Trophoblast cell (in vitro differentiated cells and primary cell): ENCODE measurements around the gene HOXD8.

Source experiments
- DNase-seq, 2 donors: peaks; one replicate each; pipeline ENCODE4 v3.0.0-alpha.2; 2016
- H2AFZ ChIP-seq: 2 replicates; pipeline ENCODE4 v1.6.1; 2013; ENCODE audit warnings: low read length, moderate library complexity, mild to moderate bottlenecking; ENCODE audit not compliant: insufficient read depth, poor library complexity
- H2AK5ac ChIP-seq: 2 replicates; pipeline ENCODE4 v1.6.1; 2013; ENCODE audit warnings: mild to moderate bottlenecking, low read length
- H2BK120ac ChIP-seq: 2 replicates; pipeline ENCODE4 v1.6.1; 2013; ENCODE audit warnings: low read length, mild to moderate bottlenecking, moderate library complexity; ENCODE audit not compliant: insufficient read depth, poor library complexity
- H2BK12ac ChIP-seq: 2 replicates; pipeline ENCODE4 v1.6.1; 2013; ENCODE audit warnings: mild to moderate bottlenecking, low read length, moderate library complexity
- H2BK5ac ChIP-seq: 2 replicates; pipeline ENCODE4 v1.6.1; 2013; ENCODE audit warnings: low read length, low read depth, moderate library complexity, mild to moderate bottlenecking; ENCODE audit not compliant: poor library complexity
- H3K14ac ChIP-seq: 2 replicates; pipeline ENCODE4 v1.6.1; 2013; ENCODE audit warnings: mild to moderate bottlenecking, low read length
- H3K18ac ChIP-seq: 2 replicates; pipeline ENCODE4 v1.6.1; 2013; ENCODE audit warnings: mild to moderate bottlenecking, low read length
- H3K23ac ChIP-seq: 2 replicates; pipeline ENCODE4 v1.6.1; 2013; ENCODE audit warnings: low read length
- H3K27ac ChIP-seq: 2 replicates; pipeline ENCODE4 v1.5.1; 2013; ENCODE audit warnings: low read depth, mild to moderate bottlenecking, inconsistent platforms, low read length, moderate library complexity
- H3K27me3 ChIP-seq: 2 replicates; pipeline ENCODE4 v1.6.1; 2013; ENCODE audit warnings: inconsistent platforms, mild to moderate bottlenecking, low read length, moderate library complexity; ENCODE audit not compliant: insufficient read depth
- H3K36me3 ChIP-seq, 2 experiments: 1 replicate in 1 of 2; 2 replicates in 1 of 2; pipeline ENCODE4 v1.6.1; 2013; ENCODE audit warnings: low read length in 2 of 2, mild to moderate bottlenecking in 2 of 2, moderate library complexity in 1 of 2; ENCODE audit not compliant: insufficient read depth in 2 of 2, control insufficient read depth in 1 of 2
- H3K4ac ChIP-seq: 2 replicates; pipeline ENCODE4 v1.6.1; 2013; ENCODE audit warnings: low read depth, mild to moderate bottlenecking, low read length, moderate library complexity
- H3K4me1 ChIP-seq, 2 experiments: 1 replicate in 1 of 2; 2 replicates in 1 of 2; pipeline ENCODE4 v1.6.1; 2013; ENCODE audit warnings: low read length in 2 of 2, mild to moderate bottlenecking in 2 of 2, moderate library complexity in 1 of 2; ENCODE audit not compliant: insufficient read depth in 2 of 2, control insufficient read depth in 1 of 2
- H3K4me2 ChIP-seq: 2 replicates; pipeline ENCODE4 v1.6.1; 2013; ENCODE audit warnings: inconsistent platforms, mild to moderate bottlenecking, low read length, moderate library complexity
- H3K4me3 ChIP-seq: 2 replicates; pipeline ENCODE4 v1.5.1; 2013; ENCODE audit warnings: mild to moderate bottlenecking, low read depth, low read length, inconsistent platforms
- H3K79me1 ChIP-seq: one replicate; pipeline ENCODE4 v1.6.1; 2013; ENCODE audit warnings: low read length
- H3K79me2 ChIP-seq: 2 replicates; pipeline ENCODE4 v1.6.1; 2013; ENCODE audit warnings: low read length, mild to moderate bottlenecking; ENCODE audit not compliant: control insufficient read depth, insufficient read depth, poor library complexity
- H3K9ac ChIP-seq: 2 replicates; pipeline ENCODE4 v1.6.1; 2013; ENCODE audit warnings: mild to moderate bottlenecking, low read length
- H3K9me3 ChIP-seq: 2 replicates; pipeline ENCODE4 v1.6.1; 2013; ENCODE audit warnings: low read depth, mild to moderate bottlenecking, control low read depth, inconsistent platforms, low read length; ENCODE audit not compliant: insufficient read depth
- H4K12ac ChIP-seq: 2 replicates; pipeline ENCODE4 v1.6.1; 2013; ENCODE audit warnings: low read depth, mild to moderate bottlenecking, low read length, moderate library complexity
- H4K8ac ChIP-seq: 2 replicates; pipeline ENCODE4 v1.6.1; 2013; ENCODE audit warnings: low read depth, mild to moderate bottlenecking, low read length, moderate library complexity
- H4K91ac ChIP-seq: one replicate; pipeline ENCODE4 v1.6.1; 2013; ENCODE audit warnings: low read depth, mild to moderate bottlenecking, low read length, moderate library complexity
- WGBS: extraction: QIAGEN DNeasy Blood & Tissue Kit; methylation state at CpG from one replicate; pipeline ENCODE4 v1.1.7; 2013; ENCODE audit warnings: missing lambda C conversion rate; ENCODE audit not compliant: insufficient read length, insufficient coverage; ENCODE audit errors: extremely low coverage; 5-methylcytosine and 5-hydroxymethylcytosine counted together

Gene HOXD8

GRCh38 chr2:176097820-176098365, 31.6 kb upstream of the HOXD8 start:
- no peak overlapping the region for H2BK120ac ChIP-seq
- H4K91ac ChIP-seq: no peak overlapping the region
- peak in 1 of 2 donors; percentile 64 for DNase-seq
- no peaks in the 10 kb centered on the region for H3K79me1 ChIP-seq
- peaks cover 10 to 27% of the 10 kb centered on the region in 2 experiments for H3K4me1 ChIP-seq
- no peak overlapping the region for H3K27ac ChIP-seq
- H3K4ac ChIP-seq: no peak overlapping the region
- no peak overlapping the region for H2AFZ ChIP-seq
- H3K36me3 ChIP-seq: no peaks in the 10 kb centered on the region
- peaks cover 82% of the 10 kb centered on the region for H3K27me3 ChIP-seq
- H3K18ac ChIP-seq: no peak overlapping the region
- no peak overlapping the region for H3K23ac ChIP-seq
- H3K79me2 ChIP-seq: no peaks in the 10 kb centered on the region
- no peak overlapping the region for H2BK12ac ChIP-seq
- H4K8ac ChIP-seq: no peak overlapping the region
- peaks cover 11% of the 10 kb centered on the region for H3K9me3 ChIP-seq
- no peak overlapping the region for H3K4me3 ChIP-seq
- no peak overlapping the region for H2BK5ac ChIP-seq
- peak overlapping the region; percentile 86 for H3K4me2 ChIP-seq
- no peak overlapping the region for H3K14ac ChIP-seq
- no peak overlapping the region for H4K12ac ChIP-seq
- no peak overlapping the region for H3K9ac ChIP-seq
- WGBS: no CpG with 5 or more reads among the region's 18 CpGs
- no peak overlapping the region for H2AK5ac ChIP-seq

- no peak overlapping the region for H2AFZ ChIP-seq
- H3K79me1 ChIP-seq: no peaks in the 10 kb centered on the region
- no peak overlapping the region for H2BK5ac ChIP-seq
- no peak overlapping the region for H3K18ac ChIP-seq
- H3K9me3 ChIP-seq: peaks cover 8% of the 10 kb centered on the region
- H2AK5ac ChIP-seq: no peak overlapping the region
- H3K23ac ChIP-seq: no peak overlapping the region
- H4K8ac ChIP-seq: no peak overlapping the region
- no peak overlapping the region for H3K4me3 ChIP-seq
- peaks cover 5 to 22% of the 10 kb centered on the region in 2 experiments for H3K4me1 ChIP-seq
- H3K4me2 ChIP-seq: peak overlapping the region; percentile 86
- no peak for DNase-seq
- H2BK120ac ChIP-seq: no peak overlapping the region
- no peak overlapping the region for H4K91ac ChIP-seq
- H3K36me3 ChIP-seq: no peaks in the 10 kb centered on the region
- no peak overlapping the region for H3K27ac ChIP-seq
- H2BK12ac ChIP-seq: no peak overlapping the region
- H3K14ac ChIP-seq: no peak overlapping the region
- no peak overlapping the region for H4K12ac ChIP-seq
- no peak overlapping the region for H3K4ac ChIP-seq
- H3K9ac ChIP-seq: no peak overlapping the region
- no CpG with 5 or more reads among the region's 35 CpGs for WGBS
- no peaks in the 10 kb centered on the region for H3K79me2 ChIP-seq
- H3K27me3 ChIP-seq: peaks cover 78% of the 10 kb centered on the region
These were observed 30.9 kb upstream of the HOXD8 start for GRCh38 chr2:176098366-176099158.

- Histone ChIP-seq H3K27ac (no peak overlapping the region), H3K4ac (no peak overlapping the region), H3K4me3 (no peak overlapping the region), H3K23ac (no peak overlapping the region), H3K4me2 (peak overlapping the region; percentile 43), H3K9ac (no peak overlapping the region), H4K12ac (no peak overlapping the region), H3K14ac (no peak overlapping the region), H3K36me3 (no peaks in the 10 kb centered on the region), H3K4me1 (peaks cover 5 to 24% of the 10 kb centered on the region in 2 experiments), H3K18ac (no peak overlapping the region), H2AK5ac (no peak overlapping the region), H4K8ac (no peak overlapping the region), H3K79me1 (no peaks in the 10 kb centered on the region), H4K91ac (no peak overlapping the region), H3K9me3 (peaks cover 8% of the 10 kb centered on the region), H2BK120ac (no peak overlapping the region), H3K79me2 (no peaks in the 10 kb centered on the region), H2BK5ac (no peak overlapping the region), H2BK12ac (no peak overlapping the region), H3K27me3 (peaks cover 80% of the 10 kb centered on the region), H2AFZ (no peak overlapping the region)
- DNase-seq: no peak
- WGBS: no CpG with 5 or more reads among the region's 30 CpGs
These were observed 30.3 kb upstream of the HOXD8 start for GRCh38 chr2:176099159-176099727.

GRCh38 chr2:176099728-176100546, 29.6 kb upstream of the HOXD8 start, which contains the start of gene HOXD12:
TSS of gene HOXD12 (plus strand) at chr2:176099795. CDS start at chr2:176099802, 7 bp downstream.
- H3K27ac ChIP-seq: no peak within 1 kb of the TSS
- no peak within 1 kb of the TSS for H2BK5ac ChIP-seq
- no peak within 1 kb of the TSS for H3K14ac ChIP-seq
- H3K4me1 ChIP-seq: peaks cover 5 to 28% of the 10 kb centered on the region in 2 experiments
- H3K36me3 ChIP-seq: no peaks in the 10 kb centered on the region
- H3K4me2 ChIP-seq: peak within 1 kb of the TSS; percentile 86
- H2BK12ac ChIP-seq: no peak within 1 kb of the TSS
- H4K91ac ChIP-seq: no peak within 1 kb of the TSS
- H3K4ac ChIP-seq: no peak within 1 kb of the TSS
- no peak within 1 kb of the TSS for H2AFZ ChIP-seq
- no peak within 1 kb of the TSS for H3K23ac ChIP-seq
- no peak within 1 kb of the TSS for H2AK5ac ChIP-seq
- H3K9me3 ChIP-seq: peaks cover 8% of the 10 kb centered on the region
- H3K4me3 ChIP-seq: no peak within 1 kb of the TSS
- no peak for DNase-seq
- H2BK120ac ChIP-seq: no peak within 1 kb of the TSS
- no peak within 1 kb of the TSS for H3K18ac ChIP-seq
- no CpG with 5 or more reads among the region's 70 CpGs for WGBS
- no peaks in the 10 kb centered on the region for H3K79me2 ChIP-seq
- H3K79me1 ChIP-seq: peaks cover 4% of the 10 kb centered on the region
- H4K8ac ChIP-seq: no peak within 1 kb of the TSS
- no peak within 1 kb of the TSS for H4K12ac ChIP-seq
- H3K27me3 ChIP-seq: peaks cover 82% of the 10 kb centered on the region
- no peak within 1 kb of the TSS for H3K9ac ChIP-seq
